Loucy (cell line): Measurements from ENCODE around the gene RBM15.

Experiments used
- CTCF ChIP-seq: fragments of 200-600 bp; sonication (generic); conservative IDR thresholded peaks from 2 replicates; pipeline ENCODE4 v1.5.1; 2014; ENCODE audit warnings: mild to moderate bottlenecking, antibody characterized with exemption, low read length
- EZH2phosphoT487 ChIP-seq: fragments of 200-600 bp; IDR thresholded peaks from 2 replicates; pipeline ENCODE4 v1.6.1; 2018; ENCODE audit warnings: antibody characterized with exemption, mild to moderate bottlenecking, moderate library complexity, borderline replicate concordance

DNA sequence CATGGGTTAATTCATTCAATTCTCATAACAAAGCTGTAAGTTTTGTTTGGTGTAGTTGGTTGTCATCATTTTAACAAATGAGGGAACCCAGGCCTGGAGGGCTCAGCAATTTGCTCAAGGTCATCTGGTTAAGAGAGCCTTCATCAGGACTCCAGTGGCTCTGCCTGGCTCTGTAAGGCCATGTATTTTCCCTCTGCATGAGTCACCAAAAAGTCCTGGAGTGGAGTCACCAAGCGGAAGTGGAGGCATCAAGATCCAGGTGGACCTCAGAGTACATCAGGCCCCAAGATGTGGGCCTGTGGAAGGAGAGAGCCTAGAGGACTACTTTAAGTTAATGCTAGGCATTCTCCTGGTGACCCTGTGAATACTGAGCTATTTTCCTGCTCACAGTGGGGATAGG is 30.0 kb upstream of the RBM15 start:
- TF ChIP-seq CTCF (no peak), EZH2phosphoT487 (no peak)
